CD4-positive, alpha-beta memory T cell (primary cell): ENCODE results near the gene TIMM13. TPM values are rescaled to one million over a fixed set of nuclear protein-coding genes. Genes with fewer than 3 reads are reported as not detected.
"Not testable (repeated sequence)": the region's sequence is repeated elsewhere in the genome, so short reads cannot be mapped to it uniquely, and the experiment has no call there.

Experiments
- CTCF ChIA-PET: fragments of 350-600 bp; sonication (Branson Sonifier 250); formaldehyde crosslinking; loops from one replicate; lab custom pipeline; 2021; ENCODE audit warnings: inconsistent platforms; ENCODE audit not compliant: partially characterized antibody; lab: Charles Lee
- POLR2A ChIA-PET: fragments of 350-600 bp; sonication (Branson Sonifier 250); formaldehyde crosslinking; loops from one replicate; lab custom pipeline; 2021; ENCODE audit not compliant: partially characterized antibody; lab: Charles Lee
- DNase-seq, 5 donors: peaks; one replicate each; pipeline versions ENCODE4 v3.0.0 to v3.0.0-alpha.2; 2020 to 2022; ENCODE audit warnings: mixed read lengths in 1 of 5
- H3K27ac ChIP-seq: one replicate; pipeline ENCODE4 v1.7.0; 2013; ENCODE audit warnings: low read depth, low read length
- H3K27me3 ChIP-seq: 2 replicates; pipeline ENCODE4 v1.7.0; 2013; ENCODE audit warnings: mild to moderate bottlenecking, low read length, moderate library complexity; ENCODE audit not compliant: insufficient read depth
- H3K36me3 ChIP-seq: 2 replicates; pipeline ENCODE4 v1.7.0; 2013; ENCODE audit warnings: mild to moderate bottlenecking, low read length, moderate library complexity; ENCODE audit not compliant: insufficient read depth
- H3K4me1 ChIP-seq: 2 replicates; pipeline ENCODE4 v1.7.0; 2013; ENCODE audit warnings: mild to moderate bottlenecking, low read length, moderate library complexity; ENCODE audit not compliant: insufficient read depth
- H3K4me3 ChIP-seq, 2 donors: one replicate each; pipeline ENCODE4 v1.7.0; 2013; ENCODE audit warnings: low read length in 2 of 2, mild to moderate bottlenecking in 1 of 2
- H3K9me3 ChIP-seq, 2 donors: one replicate each; pipeline ENCODE4 v1.7.0; 2013; ENCODE audit warnings: low read length in 2 of 2, control low read depth in 1 of 2; ENCODE audit not compliant: control insufficient read depth in 1 of 2
- H3K27ac Mint-ChIP-seq, 7 donors: one replicate each; pipeline ENCODE4 v1.8.0; 2020 to 2021; ENCODE audit warnings: mixed read lengths in 7 of 7, mild to moderate bottlenecking in 6 of 7, inconsistent platforms in 3 of 7, moderate library complexity in 3 of 7
- H3K27me3 Mint-ChIP-seq, 2 donors: one replicate each; pipeline ENCODE4 v1.8.0; 2020 to 2021; ENCODE audit warnings: mixed read lengths in 2 of 2
- H3K36me3 Mint-ChIP-seq, 2 donors: one replicate each; pipeline ENCODE4 v1.8.0; 2020 to 2021; ENCODE audit warnings: mixed read lengths in 2 of 2, inconsistent platforms in 1 of 2, mild to moderate bottlenecking in 1 of 2
- H3K4me1 Mint-ChIP-seq, 4 donors: one replicate each; pipeline ENCODE4 v1.8.0; 2020 to 2021; ENCODE audit warnings: mixed read lengths in 4 of 4, mild to moderate bottlenecking in 1 of 4
- H3K4me3 Mint-ChIP-seq, 8 donors: one replicate each; pipeline ENCODE4 v1.8.0; 2020 to 2021; ENCODE audit warnings: mixed read lengths in 8 of 8, mild to moderate bottlenecking in 7 of 8, moderate library complexity in 6 of 8, inconsistent platforms in 3 of 8
- H3K9me3 Mint-ChIP-seq, 8 donors: one replicate each; pipeline ENCODE4 v1.8.0; 2020 to 2021; ENCODE audit warnings: mixed read lengths in 8 of 8, mild to moderate bottlenecking in 5 of 8, inconsistent platforms in 3 of 8, moderate library complexity in 1 of 8
- intact Hi-C: fragments of 100-400 bp; cut with micrococcal nuclease; formaldehyde crosslinking; loops from one replicate; pipeline ENCODE4 v1.15.1; 2023
- polyA plus RNA-seq, 2 donors: library from polyadenylated mRNA; unstranded; fragments of 300-500 nt; fragmentation: Illumina TruSeq; gene quantifications; one replicate each; pipeline ENCODE4 v1.2.3, GENCODE V29; 2021
- total RNA-seq, 2 experiments: library from RNA; stranded (reverse); gene quantifications; one replicate each; pipeline ENCODE4 v1.2.3, GENCODE V29; 2021

TIMM13 gene
- total and polyA plus RNA-seq, 4 experiments from 2014 or later: 30.6 to 76.4 (median 48.7) TPM

DNA sequence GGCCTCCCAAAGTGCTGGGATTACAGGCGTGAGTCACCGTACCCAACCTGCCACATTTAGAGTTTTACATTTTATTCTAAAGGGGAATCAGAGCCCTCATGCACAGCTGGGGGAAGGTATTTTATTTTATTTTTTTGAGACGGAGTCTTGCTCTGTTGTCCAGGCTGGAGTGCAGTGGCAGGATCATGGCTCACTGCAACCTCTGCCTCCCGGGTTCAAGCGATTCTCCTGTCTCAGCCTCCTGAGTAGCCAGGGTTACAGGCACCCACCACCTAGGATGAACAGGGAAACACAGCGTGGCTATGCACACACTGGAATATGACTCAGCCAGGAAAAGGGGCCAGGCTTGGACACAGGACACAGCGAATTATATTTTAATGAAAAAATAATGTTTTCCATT lies 30.2 kb downstream of the TIMM13 start:
- H3K27me3 Mint-ChIP-seq, H3K4me1 ChIP-seq, POLR2A ChIA-PET, H3K36me3 Mint-ChIP-seq, H3K4me3 ChIP-seq, H3K9me3 ChIP-seq, H3K9me3 Mint-ChIP-seq, DNase-seq, H3K4me3 Mint-ChIP-seq, H3K27ac Mint-ChIP-seq, H3K36me3 ChIP-seq, H3K27ac ChIP-seq, H3K27me3 ChIP-seq, intact Hi-C loops: not testable (repeated sequence)
- peaks cover 0 to 10% (median 0%) of the 10 kb centered on the region in 4 donors for H3K4me1 Mint-ChIP-seq
- CTCF ChIA-PET: interaction anchor here (9.3 kb wide), 1 partner anchor 120 kb away, joined by 81 read pairs; no protein-coding TSS in a partner anchor

DNA sequence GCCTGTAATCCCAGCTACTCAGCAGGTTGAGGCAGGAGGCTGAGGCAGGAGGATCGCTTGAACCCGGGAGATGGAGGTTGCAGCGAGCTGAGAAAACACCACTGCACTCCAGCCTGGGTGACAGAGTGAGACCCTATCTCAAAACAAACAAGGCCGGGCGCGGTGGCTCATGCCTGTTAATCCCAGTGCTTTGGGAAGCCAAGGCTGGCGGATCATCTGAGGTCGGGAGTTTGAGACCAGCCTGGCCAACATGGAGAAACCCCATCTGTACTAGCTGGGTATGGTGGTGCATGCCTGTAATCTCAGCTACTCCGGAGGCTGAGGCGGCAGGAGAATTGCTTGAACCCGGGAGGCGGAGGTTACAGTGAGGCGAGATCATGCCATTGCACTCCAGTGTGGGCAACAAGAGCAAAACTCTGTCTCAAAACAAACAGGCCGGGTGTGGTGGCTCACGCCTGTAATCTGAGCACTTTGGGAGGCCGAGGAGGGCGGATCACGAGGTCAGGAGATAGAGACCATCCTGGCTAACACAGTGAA lies 32.0 kb downstream of the TIMM13 start:
- H3K27ac ChIP-seq, DNase-seq, H3K4me3 ChIP-seq, H3K27ac Mint-ChIP-seq, H3K4me3 Mint-ChIP-seq, H3K4me1 ChIP-seq, H3K27me3 Mint-ChIP-seq, H3K36me3 Mint-ChIP-seq, H3K9me3 ChIP-seq, H3K9me3 Mint-ChIP-seq, intact Hi-C loops, H3K36me3 ChIP-seq, H3K27me3 ChIP-seq: not testable (repeated sequence)
- CTCF ChIA-PET: interaction anchor here (1.4 to 9.3 kb wide), 2 partner anchors 118 to 216 kb away, joined by 3 to 81 read pairs; no protein-coding TSS in a partner anchor
- POLR2A ChIA-PET: interaction anchor here (0.9 to 1.2 kb wide), 2 partner anchors 67 to 125 kb away, joined by 3 to 4 read pairs; partner anchors contain the start of genes LSM7 and SPPL2B
- H3K4me1 Mint-ChIP-seq: peaks cover 2 to 15% (median 4%) of the 10 kb centered on the region in 4 donors

DNA sequence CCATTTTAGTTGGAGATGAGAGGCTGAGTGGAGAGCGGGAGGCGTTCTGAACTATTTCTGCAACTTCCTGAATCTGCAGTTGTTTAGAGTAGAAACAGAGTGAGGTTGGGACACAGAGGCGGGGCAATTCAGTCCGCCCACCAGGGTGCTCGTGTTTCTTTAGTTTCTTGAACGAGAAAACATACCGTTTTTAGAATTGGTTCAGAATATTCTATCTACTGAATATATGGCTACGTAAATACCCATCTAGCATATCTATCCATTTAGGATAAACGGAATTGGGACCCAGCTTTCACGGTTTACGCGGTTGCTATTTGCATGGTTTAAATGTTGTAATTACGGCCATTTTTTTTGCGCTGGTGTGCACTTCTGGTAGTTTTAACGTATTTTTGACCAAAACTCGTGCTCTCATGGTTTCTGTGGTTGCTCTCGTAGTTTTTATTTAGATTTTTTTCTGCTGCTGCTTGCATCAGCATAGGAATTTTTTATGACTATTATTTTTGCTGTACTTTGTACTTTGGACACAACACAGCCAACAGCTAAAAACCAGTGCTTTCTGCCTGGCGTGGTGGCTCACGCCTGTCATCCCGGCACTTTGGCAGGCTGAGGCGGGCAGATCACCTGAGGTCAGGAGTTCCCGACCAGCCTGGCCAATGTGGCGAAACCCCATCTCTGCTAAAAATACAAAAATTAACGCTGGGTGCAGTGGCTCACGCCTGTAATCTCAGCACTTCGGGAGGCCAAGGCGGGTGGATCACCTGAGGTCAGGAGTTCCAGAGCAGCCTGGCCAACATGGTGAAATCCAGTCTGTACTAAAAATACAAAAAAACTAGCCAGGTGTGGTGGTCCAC lies 32.7 kb downstream of the TIMM13 start:
- peaks cover 2 to 15% (median 4%) of the 10 kb centered on the region in 4 donors for H3K4me1 Mint-ChIP-seq
- CTCF ChIA-PET: interaction anchor here (0.6 to 9.3 kb wide), 8 partner anchors 9 to 466 kb away, joined by 3 to 81 read pairs (median 6); no protein-coding TSS in a partner anchor
- Histone ChIP-seq H3K9me3 (no peaks in the 10 kb centered on the region), H3K4me3 (no peak overlapping the region), H3K4me1 (no peaks in the 10 kb centered on the region), H3K36me3 (no peaks in the 10 kb centered on the region), H3K27me3 (no peaks in the 10 kb centered on the region), H3K27ac (no peak overlapping the region)
- intact Hi-C loops: no loop called here
- DNase-seq: no peak
- no peaks in the 10 kb centered on the region for H3K9me3 Mint-ChIP-seq
- peak overlapping the region in 5 of 8 donors; percentile 49 to 86 (median 70) for H3K4me3 Mint-ChIP-seq
- H3K27me3 Mint-ChIP-seq: peaks cover 2% of the 10 kb centered on the region in 2 donors
- peak overlapping the region in 1 of 7 donors; percentile 66 for H3K27ac Mint-ChIP-seq
- no peaks in the 10 kb centered on the region for H3K36me3 Mint-ChIP-seq
- POLR2A ChIA-PET: interaction anchor here (0.9 to 3.7 kb wide), 6 partner anchors 66 to 243 kb away, joined by 3 to 25 read pairs (median 4); partner anchors contain the start of genes LSM7 and SPPL2B

DNA sequence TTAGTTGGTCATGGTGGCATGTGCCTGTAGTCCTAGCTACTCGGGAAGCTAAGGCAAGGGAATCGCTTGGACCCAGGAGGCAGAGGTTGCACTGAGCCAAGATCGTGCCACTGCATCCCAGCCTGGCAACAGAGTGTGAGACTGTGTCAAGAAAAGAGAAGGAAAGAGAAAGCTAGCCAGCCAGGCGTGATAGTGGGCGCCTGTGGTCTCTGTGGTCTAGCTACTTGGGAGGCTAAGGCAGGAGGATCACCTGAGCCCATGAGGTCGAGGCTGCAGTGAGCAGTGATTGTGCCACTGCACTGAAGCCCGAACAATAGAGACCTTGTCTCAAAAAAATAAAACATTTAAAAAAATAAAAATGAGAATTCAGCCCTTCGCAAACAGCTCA lies 33.3 kb downstream of the TIMM13 start:
- peaks cover 2% of the 10 kb centered on the region in 2 donors for H3K27me3 Mint-ChIP-seq
- H3K27ac ChIP-seq: no peak overlapping the region
- no peaks in the 10 kb centered on the region for H3K4me1 ChIP-seq
- H3K36me3 ChIP-seq: no peaks in the 10 kb centered on the region
- H3K27ac Mint-ChIP-seq: peak overlapping the region in 2 of 7 donors; percentile 66 to 78
- ChIA-PET POLR2A (interaction anchor here (0.6 to 3.7 kb wide), 5 partner anchors 62 to 243 kb away, joined by 3 to 25 read pairs (median 4); no protein-coding TSS in a partner anchor), CTCF (interaction anchor here (0.6 to 9.3 kb wide), 11 partner anchors 10 to 465 kb away, joined by 3 to 81 read pairs (median 4); no protein-coding TSS in a partner anchor)
- H3K9me3 ChIP-seq: no peaks in the 10 kb centered on the region
- H3K36me3 Mint-ChIP-seq: no peaks in the 10 kb centered on the region
- DNase-seq: no peak
- no peaks in the 10 kb centered on the region for H3K9me3 Mint-ChIP-seq
- peak overlapping the region in 3 of 8 donors; percentile 61 to 86 (median 77) for H3K4me3 Mint-ChIP-seq
- no peaks in the 10 kb centered on the region for H3K27me3 ChIP-seq
- intact Hi-C loops: no loop called here
- peaks cover 2 to 15% (median 4%) of the 10 kb centered on the region in 4 donors for H3K4me1 Mint-ChIP-seq
- no peak overlapping the region for H3K4me3 ChIP-seq

DNA sequence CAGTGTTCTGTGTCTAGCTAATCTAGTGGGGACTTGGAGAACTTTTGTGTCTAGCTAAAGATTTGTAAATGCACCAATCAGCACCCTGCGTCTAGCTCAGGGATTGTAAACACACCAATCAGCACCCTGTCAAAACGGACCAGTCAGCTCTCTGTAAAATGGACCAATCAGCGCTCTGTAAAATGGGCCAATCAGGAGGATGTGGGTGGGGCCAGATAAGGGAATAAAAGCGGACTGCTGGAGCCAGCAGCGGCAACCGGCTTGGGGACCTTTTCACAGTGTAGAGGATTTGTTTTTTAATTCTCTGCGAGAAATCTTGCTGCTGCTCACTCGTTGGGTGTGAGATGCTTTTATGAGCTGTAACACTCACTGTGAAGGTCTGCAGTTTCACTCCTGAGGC lies 34.5 kb downstream of the TIMM13 start:
- Mint-ChIP-seq H3K4me1 (peaks cover 2 to 15% (median 4%) of the 10 kb centered on the region in 4 donors), H3K4me3 (peak overlapping the region in 1 of 8 donors; percentile 54)
- H3K36me3 ChIP-seq, intact Hi-C loops, DNase-seq, H3K4me3 ChIP-seq, H3K4me1 ChIP-seq, H3K9me3 Mint-ChIP-seq, H3K27me3 Mint-ChIP-seq, H3K27ac Mint-ChIP-seq, H3K27ac ChIP-seq, H3K36me3 Mint-ChIP-seq, H3K9me3 ChIP-seq, H3K27me3 ChIP-seq: not testable (repeated sequence)
- ChIA-PET POLR2A (interaction anchor here (0.8 to 3.7 kb wide), 5 partner anchors 119 to 157 kb away, joined by 4 to 25 read pairs (median 5); partner anchors contain the start of gene PLEKHJ1), CTCF (interaction anchor here (0.8 to 9.3 kb wide), 20 partner anchors 9 to 495 kb away, joined by 3 to 81 read pairs (median 4); partner anchors contain the start of gene PLEKHJ1)

DNA sequence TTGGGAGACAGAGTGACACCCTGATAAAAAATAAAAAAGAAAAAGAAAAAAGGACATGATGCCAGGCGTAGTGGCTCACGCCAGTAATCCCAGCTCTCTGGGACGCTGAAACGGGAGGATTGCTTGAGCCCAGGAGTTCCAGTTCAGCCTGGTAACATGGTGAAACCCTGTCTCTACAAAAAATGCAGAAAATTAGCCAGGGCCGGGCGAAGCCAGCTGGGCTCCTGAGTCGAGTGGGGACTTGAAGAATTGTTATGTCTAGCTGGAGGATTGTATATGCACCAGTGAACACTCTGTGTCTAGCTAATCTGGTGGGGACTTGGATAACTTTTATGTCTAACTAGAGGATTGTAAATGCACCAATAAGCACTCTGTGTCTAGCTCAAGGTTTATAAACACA lies 35.0 kb downstream of the TIMM13 start:
- no peaks in the 10 kb centered on the region for H3K9me3 ChIP-seq
- H3K4me1 Mint-ChIP-seq: peaks cover 2 to 15% (median 4%) of the 10 kb centered on the region in 4 donors
- ChIA-PET POLR2A (interaction anchor here (0.8 to 3.7 kb wide), 5 partner anchors 118 to 156 kb away, joined by 4 to 25 read pairs (median 5); partner anchors contain the start of gene PLEKHJ1), CTCF (interaction anchor here (0.6 to 9.3 kb wide), 24 partner anchors 8 to 554 kb away, joined by 3 to 81 read pairs (median 4); partner anchors contain the start of gene PLEKHJ1)
- no peak overlapping the region for H3K27ac Mint-ChIP-seq
- no peak overlapping the region for H3K27ac ChIP-seq
- H3K36me3 Mint-ChIP-seq: no peaks in the 10 kb centered on the region
- H3K27me3 Mint-ChIP-seq: peaks cover 2% of the 10 kb centered on the region in 2 donors
- no peaks in the 10 kb centered on the region for H3K4me1 ChIP-seq
- no peaks in the 10 kb centered on the region for H3K9me3 Mint-ChIP-seq
- no peak overlapping the region for H3K4me3 Mint-ChIP-seq
- no peaks in the 10 kb centered on the region for H3K36me3 ChIP-seq
- H3K4me3 ChIP-seq: no peak overlapping the region
- intact Hi-C loops: no loop called here
- no peak for DNase-seq
- H3K27me3 ChIP-seq: no peaks in the 10 kb centered on the region
